ENCODE data around the gene SELE.
"Not testable (repeated sequence)": the region's sequence is repeated elsewhere in the genome, so short reads cannot be mapped to it uniquely, and the experiment has no call there.

Gene SELE

GRCh38 chr1:169683168-169683567 is 50.7 kb downstream of the SELE start:
- DNase-seq (ENCODE audit: low spot score), result not testable (repeated sequence)

DNA sequence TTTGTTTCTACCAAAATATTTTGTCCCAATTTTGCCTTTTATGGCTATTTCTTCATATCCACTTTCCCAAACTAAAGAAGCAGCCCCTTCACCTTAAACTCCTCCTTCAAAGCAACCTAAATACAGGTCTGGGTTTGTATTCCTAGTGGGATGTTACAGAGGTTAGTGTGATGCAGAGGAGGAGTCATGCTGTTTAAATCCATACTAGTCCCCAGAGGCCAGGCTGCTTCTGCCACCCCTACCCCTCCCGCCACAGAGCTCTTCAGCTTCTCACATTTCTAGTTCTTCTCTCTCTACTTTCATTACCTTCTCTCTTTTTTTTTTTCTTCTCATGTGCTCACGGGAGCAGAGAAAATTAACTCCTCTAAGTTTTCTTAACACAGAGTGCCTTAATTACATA is 51.8 kb downstream of the SELE start:
- DNase-seq (ENCODE audit: low spot score), result no peak

DNA sequence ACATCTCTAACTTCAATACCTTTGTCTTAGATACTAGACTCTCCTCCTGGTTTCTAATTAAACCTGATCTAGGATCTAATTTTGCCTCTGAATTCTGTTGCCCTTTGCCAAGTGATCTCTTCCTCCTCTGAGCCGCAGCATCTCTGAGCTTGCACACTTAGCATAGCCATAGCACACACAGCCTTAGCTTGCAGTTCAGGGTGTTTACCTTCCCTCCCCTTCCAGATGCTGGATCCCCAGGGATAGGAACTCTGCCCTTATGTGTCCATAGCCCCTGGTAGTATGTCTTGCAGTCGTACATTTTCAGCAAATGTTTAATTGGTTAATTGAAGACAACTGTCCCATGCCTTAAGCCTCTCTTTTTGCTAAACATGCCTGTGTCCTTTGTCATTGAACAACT is 52.7 kb downstream of the SELE start:
- DNase-seq (ENCODE audit: low spot score), result no peak

DNA sequence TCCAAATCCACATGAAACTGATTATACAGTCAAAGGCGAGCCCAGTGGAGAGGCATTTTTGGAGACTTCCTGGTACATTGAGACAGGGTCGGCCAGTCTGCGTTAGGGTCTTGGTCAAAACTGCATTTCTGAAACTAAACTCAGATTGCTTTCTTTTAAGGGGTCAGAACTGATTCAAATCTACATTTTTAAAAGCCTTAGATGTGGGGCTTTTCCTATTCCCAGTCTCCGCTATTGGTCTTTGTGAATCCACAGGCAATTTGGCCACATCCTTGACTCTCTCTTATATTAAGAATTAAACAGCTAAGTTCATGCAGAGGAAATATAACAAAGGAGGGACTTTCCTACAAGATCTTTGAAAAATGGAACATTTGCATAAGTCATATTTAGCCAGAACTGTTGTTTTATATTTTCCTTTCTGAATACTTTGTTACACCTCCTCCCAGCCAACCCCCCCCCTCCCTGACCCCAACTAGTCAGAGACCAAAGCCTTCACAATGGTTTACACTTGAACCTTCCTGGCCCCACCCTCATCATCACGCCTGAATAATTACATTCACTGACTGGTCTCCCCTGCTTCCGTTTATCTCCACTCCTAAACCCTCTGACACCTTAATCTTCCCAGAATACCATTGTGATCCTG is 53.4 kb downstream of the SELE start:
- DNase-seq (ENCODE audit: low spot score), result no peak

GRCh38 chr1:169679692-169680091 is 54.2 kb downstream of the SELE start:
- DNase-seq (ENCODE audit: low spot score), result no peak

DNA sequence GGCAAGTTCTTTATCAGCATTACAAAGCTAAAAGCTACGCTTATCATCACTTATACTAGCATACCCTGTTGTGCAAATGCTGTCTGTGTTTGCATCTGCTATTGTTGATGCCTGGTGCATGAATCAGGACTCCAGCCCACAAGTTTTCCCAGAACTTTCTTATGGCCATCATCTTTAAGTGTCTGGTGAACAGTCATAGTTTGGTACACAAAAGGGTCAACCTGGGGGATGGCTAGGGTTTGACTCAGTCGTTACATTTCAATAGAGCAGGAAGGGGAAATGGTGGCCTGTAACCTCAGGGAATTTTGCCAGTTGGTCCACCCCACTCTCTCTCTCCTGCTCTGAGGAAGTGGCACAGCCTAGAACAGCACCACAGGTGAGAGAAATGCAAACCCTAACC is 57.9 kb downstream of the SELE start:
- no peak for DNase-seq (ENCODE audit: low spot score)

All from Ammon's horn (tissue), 1 donor.